ENCODE results near the gene ZCWPW1. TPM values are rescaled to one million over a fixed set of nuclear protein-coding genes. Genes with fewer than 3 reads are reported as not detected.

ZCWPW1 gene
- total RNA-seq, 1 donor from 2014 or later: 1.8 TPM

DNA sequence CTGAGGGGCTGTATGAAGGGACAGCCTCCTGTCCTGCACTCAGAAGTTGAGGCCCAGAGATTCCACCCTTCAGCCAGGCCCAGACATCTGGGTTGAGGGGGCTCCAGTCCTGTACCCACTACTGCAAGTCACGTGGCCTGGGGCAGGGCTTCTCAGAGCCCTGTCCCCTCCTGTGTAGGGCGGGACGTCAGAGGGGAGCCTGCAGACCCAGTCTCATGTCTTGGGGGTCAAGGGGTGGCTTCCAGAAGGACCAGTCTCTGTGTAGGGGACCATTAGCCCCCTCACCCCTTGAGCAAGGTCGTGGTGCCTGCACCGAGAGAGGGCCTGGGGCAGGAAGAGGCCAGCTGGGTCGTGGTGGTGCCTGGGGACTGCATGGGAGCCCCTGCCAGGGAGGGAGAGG is 55.8 kb downstream of the ZCWPW1 start:
- no peak for DNase-seq (ENCODE audit: low read depth, low spot score)
- no peaks in the 10 kb centered on the region for H3K36me3 Mint-ChIP-seq (ENCODE audit: low read depth)
- peaks cover 2% of the 10 kb centered on the region for H3K27me3 Mint-ChIP-seq (ENCODE audit: low read depth)
- H3K9me3 Mint-ChIP-seq: no peaks in the 10 kb centered on the region
- no peak overlapping the region for H3K27ac Mint-ChIP-seq (ENCODE audit: unreplicated experiment)
- TF ChIP-seq CTCF (conservative IDR thresholded peaks at IDR 0.05): no peak
- H3K4me1 Mint-ChIP-seq: peaks cover 11% of the 10 kb centered on the region
- no peak overlapping the region for H3K4me3 Mint-ChIP-seq

DNA sequence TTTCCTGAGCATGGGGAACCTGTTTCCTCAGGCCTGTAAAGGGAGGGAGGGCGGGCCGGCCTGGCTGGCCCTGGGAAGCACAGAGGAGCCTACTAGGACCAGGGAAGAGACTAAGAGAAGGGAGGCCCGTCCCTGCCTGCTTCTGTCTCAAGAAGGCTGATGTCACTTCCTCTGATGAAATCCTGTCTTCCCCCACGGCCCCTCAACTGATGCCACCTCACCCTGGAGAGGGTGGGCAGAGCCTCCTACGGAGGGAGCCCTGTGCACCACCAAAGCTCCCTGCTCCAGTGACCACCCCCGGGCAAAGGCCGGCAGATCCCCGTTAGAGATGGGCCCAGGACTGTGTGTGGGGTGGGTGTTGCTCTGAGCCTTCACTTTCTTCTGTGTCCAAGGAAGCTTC is 56.2 kb downstream of the ZCWPW1 start:
- no peak for DNase-seq (ENCODE audit: low read depth, low spot score)
- no peak for TF ChIP-seq CTCF (conservative IDR thresholded peaks at IDR 0.05)
- Mint-ChIP-seq H3K27ac (ENCODE audit: unreplicated experiment) (no peak overlapping the region), H3K36me3 (ENCODE audit: low read depth) (peaks cover under 1% of the 10 kb centered on the region), H3K4me3 (no peak overlapping the region), H3K4me1 (peaks cover 11% of the 10 kb centered on the region), H3K27me3 (ENCODE audit: low read depth) (peaks cover 2% of the 10 kb centered on the region), H3K9me3 (no peaks in the 10 kb centered on the region)

DNA sequence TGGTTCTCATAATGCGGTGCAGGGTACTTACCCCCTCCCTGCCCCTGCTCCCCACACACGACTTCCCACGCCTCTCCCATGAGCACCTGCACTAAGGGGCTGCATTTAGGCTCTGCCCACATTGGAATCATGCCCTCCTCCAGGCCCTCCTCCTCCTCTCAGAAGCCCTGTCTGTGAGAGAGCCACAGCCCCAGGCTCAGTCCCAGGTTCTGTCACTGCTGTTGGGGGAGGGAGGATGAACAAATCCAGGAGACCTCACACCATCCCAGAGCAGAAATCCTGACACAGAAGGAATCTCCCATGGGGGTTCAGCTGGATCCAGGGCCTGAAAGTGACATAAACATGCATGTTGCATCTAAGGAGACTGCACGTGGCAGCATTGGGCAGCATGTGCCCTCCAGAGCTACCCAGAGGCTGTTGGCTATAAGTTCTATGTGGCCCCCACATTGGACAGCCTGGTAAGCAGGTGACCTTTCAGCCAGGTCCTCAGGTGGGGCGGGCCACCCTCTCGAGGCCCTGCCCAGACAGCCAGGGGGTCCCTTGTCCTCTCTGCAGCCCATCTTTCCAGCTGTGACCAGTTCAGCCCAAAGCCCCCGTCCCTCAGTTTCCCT is 56.8 kb downstream of the ZCWPW1 start:
- peak overlapping the region; percentile 6 for H3K4me3 Mint-ChIP-seq
- no peak for DNase-seq (ENCODE audit: low read depth, low spot score)
- H3K4me1 Mint-ChIP-seq: peaks cover 11% of the 10 kb centered on the region
- H3K27ac Mint-ChIP-seq (ENCODE audit: unreplicated experiment): no peak overlapping the region
- H3K9me3 Mint-ChIP-seq: no peaks in the 10 kb centered on the region
- H3K27me3 Mint-ChIP-seq (ENCODE audit: low read depth): peaks cover 2% of the 10 kb centered on the region
- no peak for TF ChIP-seq CTCF (conservative IDR thresholded peaks at IDR 0.05)
- peaks cover 2% of the 10 kb centered on the region for H3K36me3 Mint-ChIP-seq (ENCODE audit: low read depth)

GRCh38 chr7:100370746-100371145 is 57.8 kb downstream of the ZCWPW1 start:
- no peak for DNase-seq (ENCODE audit: low read depth, low spot score)
- TF ChIP-seq CTCF (conservative IDR thresholded peaks at IDR 0.05): no peak
- Mint-ChIP-seq H3K36me3 (ENCODE audit: low read depth) (peaks cover 2% of the 10 kb centered on the region), H3K27ac (ENCODE audit: unreplicated experiment) (no peak overlapping the region), H3K4me3 (peak overlapping the region; percentile 49), H3K9me3 (no peaks in the 10 kb centered on the region), H3K27me3 (ENCODE audit: low read depth) (peaks cover 2% of the 10 kb centered on the region), H3K4me1 (peaks cover 11% of the 10 kb centered on the region)

DNA sequence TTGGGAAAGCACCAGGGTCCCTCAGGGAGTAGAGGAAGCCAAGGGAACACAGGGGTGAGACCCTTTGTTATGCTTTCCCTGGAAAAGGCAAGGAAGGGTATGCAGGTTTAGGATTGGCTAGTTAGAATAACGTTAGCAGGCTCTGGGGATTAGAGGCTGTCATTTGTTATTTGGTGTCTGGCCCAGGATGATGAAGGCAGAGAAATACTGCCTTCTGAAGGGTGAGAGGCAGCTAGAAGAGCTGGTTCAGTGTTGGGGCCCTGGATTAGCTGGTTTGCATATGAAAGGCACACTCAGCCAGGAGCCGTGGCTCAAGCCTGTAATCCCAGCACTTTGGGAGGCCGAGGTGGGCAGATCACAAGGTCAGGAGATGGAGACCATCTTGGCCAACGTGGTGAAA is 58.2 kb downstream of the ZCWPW1 start:
- no peaks in the 10 kb centered on the region for H3K9me3 Mint-ChIP-seq
- DNase-seq (ENCODE audit: low read depth, low spot score): no peak
- H3K36me3 Mint-ChIP-seq (ENCODE audit: low read depth): peaks cover 5% of the 10 kb centered on the region
- H3K4me1 Mint-ChIP-seq: peaks cover 11% of the 10 kb centered on the region
- H3K27ac Mint-ChIP-seq (ENCODE audit: unreplicated experiment): peak overlapping the region; percentile 8
- H3K4me3 Mint-ChIP-seq: peak overlapping the region; percentile 29
- peaks cover 2% of the 10 kb centered on the region for H3K27me3 Mint-ChIP-seq (ENCODE audit: low read depth)
- no peak for TF ChIP-seq CTCF (conservative IDR thresholded peaks at IDR 0.05)

Measured in neural crest cell (in vitro differentiated cells).